Smooth muscle cell (in vitro differentiated cells): ENCODE measurements around the gene ZNF326. TPM values are rescaled to one million over a fixed set of nuclear protein-coding genes. Genes with fewer than 3 reads are reported as not detected.

Experiments
- DNase-seq: peaks from one replicate; lab custom pipeline; 2025; ENCODE audit not compliant: unreplicated experiment; lab: John Stamatoyannopoulos, UW
- H2AFZ ChIP-seq: fragments of 200-600 bp; sonication (generic); 2 replicates; pipeline ENCODE4 v1.6.0; 2016; ENCODE audit warnings: antibody characterized with exemption, low read depth, mild to moderate bottlenecking
- H3F3A ChIP-seq: fragments of 200-600 bp; sonication (generic); 2 replicates; pipeline ENCODE4 v1.6.0; 2017; ENCODE audit warnings: antibody characterized with exemption, low read depth
- H3K27ac ChIP-seq: fragments of 200-600 bp; sonication (generic); 2 replicates; pipeline ENCODE4 v1.5.1; 2016; ENCODE audit warnings: low read depth, mild to moderate bottlenecking
- H3K27me3 ChIP-seq: fragments of 200-600 bp; sonication (generic); 2 replicates; pipeline ENCODE4 v1.6.1; 2016; ENCODE audit warnings: low read depth, mild to moderate bottlenecking
- H3K36me3 ChIP-seq: fragments of 200-600 bp; sonication (generic); 2 replicates; pipeline ENCODE4 v1.5.1; 2016; ENCODE audit warnings: low read depth
- H3K4me1 ChIP-seq: fragments of 200-600 bp; sonication (generic); 2 replicates; pipeline ENCODE4 v1.5.1; 2016; ENCODE audit warnings: low read depth
- H3K4me2 ChIP-seq: fragments of 200-600 bp; sonication (generic); 2 replicates; pipeline ENCODE4 v1.6.0; 2016; ENCODE audit warnings: mild to moderate bottlenecking
- H3K4me3 ChIP-seq: fragments of 200-600 bp; sonication (generic); 2 replicates; pipeline ENCODE4 v1.5.1; 2016; ENCODE audit warnings: mild to moderate bottlenecking
- H3K79me2 ChIP-seq: fragments of 200-600 bp; sonication (generic); 2 replicates; pipeline ENCODE4 v1.6.0; 2016; ENCODE audit warnings: low read depth, mild to moderate bottlenecking
- H3K9ac ChIP-seq: fragments of 200-600 bp; sonication (generic); 2 replicates; pipeline ENCODE4 v1.6.0; 2016; ENCODE audit warnings: low read depth
- H3K9me3 ChIP-seq: fragments of 200-600 bp; sonication (generic); replicated peaks from 2 replicates; pipeline ENCODE4 v1.5.1; 2016; ENCODE audit warnings: low read depth
- H4K20me1 ChIP-seq: fragments of 200-600 bp; sonication (generic); 2 replicates; pipeline ENCODE4 v1.6.0; 2016; ENCODE audit warnings: low read depth
- CTCF ChIP-seq: fragments of 200-600 bp; sonication (generic); IDR thresholded peaks from 2 replicates; pipeline ENCODE4 v1.5.1; 2017; ENCODE audit warnings: borderline replicate concordance, mild to moderate bottlenecking, antibody characterized with exemption; ENCODE audit not compliant: insufficient read depth, poor library complexity, severe bottlenecking
- WGBS: methylation state at CpG from one replicate; pipeline ENCODE4 v1.1.7; 2016; ENCODE audit warnings: low lambda C conversion rate; 5-methylcytosine and 5-hydroxymethylcytosine counted together
- polyA plus RNA-seq: library from polyadenylated mRNA; unstranded; fragments of >200 nt; fragmentation: Nextera tagmentation; extraction: Ambion mirVana; gene quantifications from 2 replicates; pipeline ENCODE4 v1.2.1, GENCODE V29; 2016
- total RNA-seq: library from RNA; depleted of rRNA; stranded (reverse); fragments of >200 nt; gene quantifications from 2 replicates; pipeline ENCODE4 v1.2.3, GENCODE V29; 2014

Gene ZNF326
- total RNA-seq (11.3 and 12.8 TPM in 2 replicates), polyA plus RNA-seq (7.7 and 11.9 TPM in 2 replicates)

GRCh38 chr1:89994805-89995597 lies at the start of gene ZNF326:
Gene ZNF326 (plus strand): TSS chr1:89995110. CDS start chr1:89995258, 148 bp downstream.
- Histone ChIP-seq H3K4me1 (peaks cover 42% of the 10 kb centered on the region), H3K9me3 (no peaks in the 10 kb centered on the region), H3K79me2 (peaks cover 46% of the 10 kb centered on the region), H4K20me1 (peaks cover 43% of the 10 kb centered on the region), H3K9ac (peak within 1 kb of the TSS; percentile 98), H3K27ac (peak within 1 kb of the TSS; percentile 91), H3F3A (peaks cover 16% of the 10 kb centered on the region), H2AFZ (peak within 1 kb of the TSS; percentile 77), H3K4me3 (peak within 1 kb of the TSS; percentile 88), H3K27me3 (no peaks in the 10 kb centered on the region), H3K4me2 (peak within 1 kb of the TSS; percentile 90), H3K36me3 (no peaks in the 10 kb centered on the region)
- 1% methylated on average over 55 of the region's 88 CpGs for WGBS
- no peak for TF ChIP-seq CTCF
- DNase-seq: peak; percentile 83

GRCh38 chr1:89945852-89946476 lies 48.9 kb upstream of the ZNF326 start:
- 67% methylated on average over 5 of the region's 5 CpGs for WGBS

GRCh38 chr1:89946532-89946931 lies 48.4 kb upstream of the ZNF326 start:
- H3K4me2 ChIP-seq: no peak overlapping the region
- 42% methylated on average over 1 of the region's 1 CpG for WGBS
- H3K36me3 ChIP-seq: no peaks in the 10 kb centered on the region
- no peak for TF ChIP-seq CTCF
- no peak for DNase-seq
- no peak overlapping the region for H2AFZ ChIP-seq
- H3K27me3 ChIP-seq: no peaks in the 10 kb centered on the region
- no peak overlapping the region for H3K9ac ChIP-seq
- H3K79me2 ChIP-seq: no peaks in the 10 kb centered on the region
- peaks cover 19% of the 10 kb centered on the region for H3K4me1 ChIP-seq
- H3K9me3 ChIP-seq: no peaks in the 10 kb centered on the region
- no peak overlapping the region for H3K4me3 ChIP-seq
- no peaks in the 10 kb centered on the region for H4K20me1 ChIP-seq
- H3F3A ChIP-seq: peaks cover 8% of the 10 kb centered on the region
- H3K27ac ChIP-seq: peak overlapping the region; percentile 60

More at GRCh38 chr1:89945852-89946476, 48.9 kb upstream of the ZNF326 start:
- H3F3A ChIP-seq: peaks cover 8% of the 10 kb centered on the region
- no peak for TF ChIP-seq CTCF
- H3K9me3 ChIP-seq: no peaks in the 10 kb centered on the region
- no peaks in the 10 kb centered on the region for H3K79me2 ChIP-seq
- DNase-seq: no peak
- H4K20me1 ChIP-seq: no peaks in the 10 kb centered on the region
- H3K27me3 ChIP-seq: no peaks in the 10 kb centered on the region
- no peak overlapping the region for H3K4me3 ChIP-seq
- no peak overlapping the region for H3K4me2 ChIP-seq
- peak overlapping the region; percentile 60 for H3K27ac ChIP-seq
- no peaks in the 10 kb centered on the region for H3K36me3 ChIP-seq
- no peak overlapping the region for H2AFZ ChIP-seq
- H3K9ac ChIP-seq: no peak overlapping the region
- peaks cover 19% of the 10 kb centered on the region for H3K4me1 ChIP-seq
